Kidney capillary endothelial cell (primary cell): Measurements from ENCODE around the gene HSD11B1L.
"Not testable (repeated sequence)": the region's sequence is repeated elsewhere in the genome, so short reads cannot be mapped to it uniquely, and the experiment has no call there.

Experiments
- DNase-seq: peaks from one replicate; pipeline ENCODE4 v3.0.0-alpha.2; 2018; ENCODE audit warnings: low spot score

Gene HSD11B1L

DNA sequence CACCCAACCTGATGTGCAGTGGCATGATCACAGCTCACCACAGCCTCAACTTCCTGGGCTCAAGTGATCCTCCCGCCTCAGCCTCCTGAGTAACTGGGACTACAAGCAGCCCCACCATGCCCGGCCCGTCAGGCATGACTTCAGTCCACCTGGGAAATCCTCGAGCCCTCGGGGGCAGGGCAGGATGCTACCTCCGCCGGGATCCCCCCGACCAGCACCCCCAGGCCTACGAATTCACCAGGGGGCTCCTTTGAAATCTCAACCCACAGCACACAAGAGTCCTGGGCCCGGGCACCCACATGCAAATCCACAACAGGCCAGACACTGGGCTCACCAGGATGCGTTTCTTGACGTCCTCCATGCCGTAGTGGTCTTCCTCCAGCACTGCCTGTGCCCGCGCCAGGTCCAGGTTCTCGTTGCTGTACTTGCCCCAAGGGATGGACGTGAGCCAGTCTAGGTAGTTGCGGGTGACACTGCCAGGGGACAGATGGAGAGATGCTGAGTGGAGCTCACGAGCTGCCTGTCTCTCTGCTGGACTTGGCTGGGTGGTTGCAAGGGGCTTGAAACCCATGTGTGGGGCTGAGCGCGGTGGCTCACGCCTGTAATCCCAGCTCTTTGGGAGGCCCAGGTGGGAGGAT is 19.7 kb downstream of the HSD11B1L start:
- DNase-seq, result no peak

DNA sequence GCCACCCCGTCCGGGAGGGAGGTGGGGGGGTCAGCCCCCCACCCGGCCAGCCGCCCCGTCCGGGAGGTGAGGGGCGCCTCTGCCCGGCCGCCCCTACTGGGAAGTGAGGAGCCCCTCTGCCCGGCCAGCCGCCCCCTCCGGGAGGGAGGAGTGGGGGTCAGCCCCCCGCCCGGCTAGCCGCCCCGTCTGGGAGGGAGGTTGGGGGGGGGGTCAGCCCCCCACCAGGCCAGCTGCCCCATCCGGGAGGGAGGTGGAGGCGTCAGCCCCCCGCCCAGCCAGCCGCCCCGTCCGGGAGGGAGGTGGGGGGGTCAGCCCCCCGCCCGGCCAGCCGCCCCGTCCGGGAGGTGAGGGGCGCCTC is 21.2 kb downstream of the HSD11B1L start:
- not testable (repeated sequence) for DNase-seq

DNA sequence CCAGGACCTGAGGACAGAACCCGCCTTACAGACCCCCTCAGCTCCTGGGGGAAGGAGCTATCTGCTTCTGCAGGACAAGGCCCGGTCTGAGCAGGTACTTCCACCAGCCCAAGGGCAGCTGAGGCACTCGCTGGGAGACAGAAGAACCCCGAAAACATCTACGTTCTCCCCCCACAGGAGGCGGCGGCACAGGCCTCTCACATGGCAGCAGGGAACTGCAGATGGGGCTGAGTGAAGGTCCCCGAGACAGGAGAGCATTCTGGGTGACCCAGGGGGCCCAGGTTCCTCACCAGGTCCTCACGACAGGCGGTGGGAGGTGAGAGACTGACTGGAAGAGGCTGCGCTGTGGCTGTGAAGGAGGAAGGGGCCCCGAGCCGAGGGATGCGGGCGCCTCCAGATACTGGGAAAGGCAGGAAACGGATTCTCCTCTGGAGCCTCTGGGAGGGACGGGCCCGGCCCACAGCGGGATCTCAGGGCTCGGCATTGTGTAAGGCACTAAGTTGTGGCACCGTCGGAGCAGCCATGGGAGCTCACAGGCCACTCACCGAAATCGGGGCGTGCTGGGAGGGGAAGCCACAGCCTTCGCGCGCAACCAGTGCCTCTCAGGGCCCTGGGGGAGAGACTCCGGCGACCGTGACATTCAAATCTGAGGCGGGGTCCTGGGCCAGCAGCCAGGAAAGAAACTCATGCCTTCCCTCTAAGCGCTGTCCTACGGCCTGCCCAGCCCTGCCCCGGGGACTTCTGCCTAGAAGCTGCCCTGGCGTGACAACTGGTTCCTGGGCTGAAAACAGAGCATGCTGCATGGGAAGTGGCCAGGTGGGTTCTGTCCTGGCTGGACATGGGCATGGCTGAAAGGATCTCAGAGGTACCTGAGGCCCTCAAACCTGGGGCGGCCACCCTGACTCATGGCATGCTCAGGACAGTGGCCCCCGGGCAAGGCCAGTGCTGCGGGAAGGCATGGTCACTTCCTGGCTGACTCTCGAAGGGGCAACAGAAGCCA is 23.3 kb downstream of the HSD11B1L start:
- no peak for DNase-seq

DNA sequence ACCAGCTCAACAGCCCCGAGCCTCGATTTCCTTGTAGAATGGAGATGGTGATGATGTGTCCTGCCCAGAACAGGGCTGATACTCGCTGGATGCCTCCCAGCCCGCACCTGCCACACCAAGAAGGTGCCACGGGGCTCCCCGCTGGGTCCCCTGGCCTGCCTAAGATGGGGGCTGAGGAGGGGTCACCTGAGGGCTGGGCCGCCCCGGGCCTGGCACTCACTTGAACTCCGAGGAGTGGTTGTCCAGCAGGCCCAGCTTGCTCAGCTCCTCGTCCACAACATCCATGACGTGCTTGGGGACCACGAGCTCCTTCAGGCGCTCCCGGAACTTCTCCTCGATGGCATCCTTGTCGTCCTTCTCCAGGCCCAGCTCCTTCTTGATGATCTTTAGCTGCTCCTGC is 24.7 kb downstream of the HSD11B1L start:
- no peak for DNase-seq

DNA sequence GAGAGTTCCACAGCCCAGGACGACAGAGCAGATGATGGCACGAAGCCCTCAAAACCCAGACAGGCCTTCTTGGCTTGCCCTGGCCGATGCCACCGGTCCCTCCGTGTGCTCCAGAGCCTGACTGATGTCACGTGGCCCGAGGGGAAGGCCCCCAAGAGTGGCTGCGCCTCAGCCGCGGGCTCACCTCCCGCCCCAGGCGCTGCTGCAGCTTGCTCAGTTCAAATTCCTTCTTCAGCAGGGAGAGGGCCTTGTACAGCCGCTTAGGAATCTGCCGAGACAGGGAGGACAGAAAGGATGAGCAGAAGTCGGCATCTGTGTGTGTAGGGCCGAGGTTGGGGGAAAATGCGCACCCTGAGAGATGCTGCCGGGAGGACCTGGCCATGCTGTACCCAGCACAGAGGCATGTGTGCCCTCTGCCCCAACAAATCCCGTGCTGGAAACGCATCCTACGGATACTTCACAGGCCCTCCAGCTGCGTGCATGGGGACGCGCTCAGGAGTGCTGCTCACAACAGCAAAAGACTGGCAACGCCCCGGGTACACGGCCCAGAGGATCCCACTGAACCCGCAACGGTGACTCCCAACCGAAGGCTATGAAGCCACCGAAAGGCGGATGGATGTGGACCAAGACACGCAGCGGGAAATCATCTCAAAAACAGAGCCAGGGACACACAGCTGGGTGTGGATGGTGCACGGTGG is 26.2 kb downstream of the HSD11B1L start:
- DNase-seq, result no peak

DNA sequence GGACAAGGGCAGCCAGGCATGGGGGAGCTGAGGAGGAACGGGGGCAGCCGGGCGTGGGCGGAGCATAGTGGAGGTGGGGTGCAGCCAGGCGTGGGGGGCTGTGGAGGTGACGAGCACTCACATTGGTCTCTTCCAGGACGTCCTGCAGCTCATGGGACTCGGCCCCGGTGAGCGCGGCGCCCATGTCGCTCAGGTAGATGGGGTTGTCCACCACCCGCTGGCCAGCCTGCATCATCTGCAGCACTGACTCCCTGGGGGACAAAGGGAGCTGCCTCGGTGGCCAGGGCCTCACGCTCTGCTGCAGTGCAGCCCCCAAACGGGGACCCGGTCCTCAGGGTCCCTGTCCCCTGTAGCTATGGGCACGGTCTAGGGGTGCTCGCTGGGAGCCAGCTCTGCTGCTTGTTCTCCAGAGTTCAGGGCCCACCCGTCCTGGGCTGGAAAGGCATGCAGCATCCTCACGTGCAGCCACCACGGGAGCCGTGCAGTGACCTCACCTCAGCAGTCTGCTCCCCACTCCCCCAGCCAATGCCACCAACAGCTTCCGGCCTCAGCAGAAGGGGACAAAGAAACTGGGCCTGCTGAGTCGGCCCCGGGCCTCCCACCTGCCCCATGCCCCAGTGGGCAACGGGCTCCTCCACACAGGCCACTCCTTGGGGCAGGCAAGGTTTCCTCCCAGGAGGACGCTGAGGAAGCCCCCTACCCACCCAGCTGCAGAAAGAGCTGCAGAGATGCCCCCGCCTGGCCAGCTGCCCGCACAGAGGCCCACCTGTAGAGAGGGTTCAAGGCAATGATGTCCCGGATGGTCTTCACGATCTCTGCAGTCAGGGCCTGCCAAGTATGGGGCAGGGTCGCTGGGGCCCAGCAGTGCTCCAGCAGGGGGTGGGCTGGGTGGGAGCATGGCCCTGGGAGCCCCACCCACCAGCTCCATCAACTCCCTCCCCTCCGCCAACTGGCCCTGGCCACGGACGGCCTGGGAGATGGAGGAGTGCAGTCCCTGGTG is 27.0 kb downstream of the HSD11B1L start:
- DNase-seq, result no peak

DNA sequence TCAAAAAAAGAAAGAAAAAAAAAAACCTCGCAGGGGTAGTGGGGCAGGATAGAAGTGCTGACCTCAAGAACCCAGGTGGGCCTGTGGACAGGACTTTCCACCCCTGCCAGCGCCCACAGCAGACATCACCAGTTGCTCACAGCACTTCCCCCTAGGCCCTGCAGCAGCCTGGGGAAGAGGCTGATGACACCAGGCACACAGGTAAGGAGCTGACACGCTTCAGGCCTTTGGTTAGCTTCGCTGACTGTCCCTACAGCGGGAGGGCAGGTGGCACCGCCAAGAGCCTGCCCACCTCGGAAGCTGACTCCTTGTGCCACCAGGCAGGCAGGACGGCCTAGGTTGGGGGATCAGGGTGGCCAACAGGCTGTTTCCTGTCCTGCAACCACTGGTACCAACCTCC is 30.2 kb downstream of the HSD11B1L start:
- DNase-seq, result no peak

DNA sequence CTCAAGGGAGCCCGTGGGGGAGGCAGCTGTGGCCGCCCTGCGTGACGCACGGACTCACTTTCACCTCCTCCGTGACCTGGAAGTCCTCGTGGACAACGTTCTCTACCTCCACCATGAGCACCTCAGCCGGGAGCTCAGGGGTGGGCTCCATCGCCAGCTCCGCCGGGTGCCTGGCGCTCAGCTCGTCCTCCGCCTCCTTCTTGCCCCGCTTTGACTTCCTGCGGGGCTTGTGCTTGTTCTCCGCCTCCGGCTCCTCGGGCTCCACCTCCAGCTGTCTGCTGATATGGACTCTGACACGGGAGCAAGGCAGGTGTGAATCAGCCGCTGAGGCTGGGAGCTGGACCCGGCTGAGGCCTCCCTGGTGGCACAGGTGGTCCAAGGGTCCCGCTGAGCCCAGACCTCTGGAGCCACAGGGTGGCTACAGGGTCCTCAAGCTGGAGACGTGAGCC is 30.9 kb downstream of the HSD11B1L start:
- no peak for DNase-seq

DNA sequence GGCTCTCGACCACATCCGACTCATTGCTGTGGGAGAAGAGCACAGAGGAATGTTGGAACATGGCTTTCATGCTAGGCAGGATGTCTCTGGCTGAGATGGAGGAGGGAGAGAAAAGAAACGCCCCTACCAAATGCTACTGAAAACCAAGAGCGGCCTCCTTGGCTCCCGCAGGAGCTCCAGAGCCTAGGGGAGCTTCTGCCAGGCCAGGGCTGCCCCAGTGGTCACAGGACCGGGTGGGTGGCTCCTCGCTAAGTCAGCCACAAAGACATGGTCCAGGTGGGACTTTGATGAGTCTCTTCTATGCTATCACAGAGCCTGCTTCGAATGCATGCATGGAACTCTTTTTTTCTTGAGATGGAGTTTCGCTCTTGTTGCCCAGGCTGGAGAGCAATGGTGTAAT is 32.4 kb downstream of the HSD11B1L start:
- DNase-seq, result no peak

DNA sequence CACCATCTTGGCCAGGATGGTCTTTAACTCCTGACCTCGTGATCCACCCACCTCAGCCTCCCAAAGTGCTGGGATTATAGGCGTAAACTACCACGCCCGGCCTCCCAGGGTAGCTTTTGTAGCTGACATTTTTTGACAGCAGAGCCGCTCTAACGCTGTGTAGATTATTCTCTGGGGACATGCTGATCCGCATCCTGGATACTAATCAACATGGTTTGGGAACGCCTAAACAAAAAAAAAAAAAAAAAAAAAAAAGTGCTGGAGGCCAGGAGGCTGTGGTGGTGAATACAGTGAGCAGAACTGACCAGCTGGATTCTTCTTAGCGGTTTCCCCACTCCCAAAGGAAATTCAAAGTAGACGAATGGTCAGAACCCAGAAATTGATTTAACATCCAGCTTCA is 34.0 kb downstream of the HSD11B1L start:
- no peak for DNase-seq

DNA sequence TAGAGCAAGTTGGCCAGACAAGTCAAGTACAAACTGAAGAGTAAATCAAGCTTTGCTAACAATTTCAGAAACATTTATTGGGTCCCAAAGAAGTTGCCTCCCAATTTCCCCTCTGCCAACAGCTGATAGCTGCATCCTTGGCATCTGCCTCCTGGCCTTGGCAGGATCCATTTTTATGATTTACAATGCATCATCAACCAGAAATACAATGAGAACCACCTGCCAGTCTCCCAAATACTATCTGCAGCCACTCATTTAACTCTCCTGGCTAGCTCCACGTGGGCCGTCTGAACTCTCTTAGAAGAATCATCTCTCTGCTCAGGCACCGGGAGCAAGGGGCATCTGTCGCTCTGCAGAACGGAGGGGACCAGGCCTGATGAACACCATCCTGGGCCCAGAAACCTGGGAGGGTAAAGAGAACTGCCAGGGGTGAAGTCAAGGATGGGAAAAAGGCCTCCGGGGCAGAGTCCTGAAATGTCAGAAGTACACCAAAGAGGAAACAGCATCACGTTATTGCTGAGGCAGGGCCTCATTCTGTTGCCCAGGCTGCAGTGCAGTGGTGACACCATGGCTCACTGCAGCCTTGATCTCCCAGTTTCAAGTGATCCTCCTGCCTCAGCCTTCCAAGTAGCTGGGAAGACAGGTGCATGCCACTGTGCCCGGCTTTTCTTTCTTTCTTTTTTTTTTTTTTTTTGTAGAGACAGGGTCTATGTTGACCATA is 36.5 kb downstream of the HSD11B1L start:
- DNase-seq, result no peak

DNA sequence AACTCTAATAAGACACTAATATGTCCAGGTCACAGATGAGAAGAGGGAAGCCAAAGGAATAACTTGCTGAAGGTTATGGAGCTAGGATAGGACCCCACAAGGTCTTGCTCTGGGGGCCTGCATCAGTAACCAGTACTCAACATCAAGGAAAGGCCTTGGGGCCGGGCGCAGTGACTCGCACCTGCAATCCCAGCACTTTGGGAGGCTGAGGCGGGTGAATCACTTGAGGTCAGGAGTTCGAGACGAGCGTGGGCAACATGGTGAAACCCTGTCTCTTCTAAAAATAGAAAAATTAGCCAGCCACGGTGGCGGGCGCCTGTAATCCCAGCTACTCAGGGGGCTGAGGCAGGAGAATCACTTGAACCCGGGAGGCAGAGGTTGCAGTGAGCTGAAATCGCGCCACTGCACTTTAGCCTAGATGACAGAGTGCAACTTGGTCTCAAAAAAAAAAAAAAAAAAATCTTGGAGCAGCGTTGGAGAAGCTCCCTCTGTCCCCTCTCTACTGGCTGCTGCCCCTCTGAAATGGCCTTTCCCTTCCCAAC is 37.3 kb downstream of the HSD11B1L start:
- DNase-seq, result no peak

DNA sequence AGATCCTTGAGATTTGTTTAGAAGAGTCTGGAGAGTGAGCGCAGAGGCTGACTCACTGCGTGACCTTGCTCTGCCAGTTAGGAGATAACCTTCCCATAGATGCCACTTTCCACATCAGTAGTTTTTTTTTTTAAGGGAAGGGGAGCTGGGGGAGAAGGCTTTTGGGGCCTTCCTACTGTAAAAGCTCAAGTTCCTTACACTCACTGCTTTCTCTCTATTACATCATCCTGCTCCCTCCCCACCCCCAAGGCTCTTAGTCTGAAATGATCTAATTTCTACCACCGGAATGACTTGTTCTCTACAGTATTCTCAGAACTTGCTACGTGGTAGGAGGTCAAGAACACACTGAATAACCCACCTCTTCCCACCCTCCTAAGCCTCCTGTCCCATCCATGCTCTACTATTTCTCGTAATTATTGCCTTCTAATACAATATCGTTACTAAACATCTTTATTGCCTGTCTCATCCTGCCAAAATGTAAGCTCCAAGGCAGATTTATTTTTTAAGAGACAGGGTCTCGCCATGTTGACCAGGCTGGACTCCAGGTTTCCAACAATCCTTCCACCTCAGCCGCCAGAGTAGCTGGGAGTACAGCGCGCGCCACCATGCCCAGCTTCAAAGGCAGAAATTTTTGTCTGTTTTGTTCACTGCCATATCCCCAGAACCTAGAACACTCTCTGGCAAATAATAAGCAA is 37.9 kb downstream of the HSD11B1L start:
- peak; percentile 49 for DNase-seq

DNA sequence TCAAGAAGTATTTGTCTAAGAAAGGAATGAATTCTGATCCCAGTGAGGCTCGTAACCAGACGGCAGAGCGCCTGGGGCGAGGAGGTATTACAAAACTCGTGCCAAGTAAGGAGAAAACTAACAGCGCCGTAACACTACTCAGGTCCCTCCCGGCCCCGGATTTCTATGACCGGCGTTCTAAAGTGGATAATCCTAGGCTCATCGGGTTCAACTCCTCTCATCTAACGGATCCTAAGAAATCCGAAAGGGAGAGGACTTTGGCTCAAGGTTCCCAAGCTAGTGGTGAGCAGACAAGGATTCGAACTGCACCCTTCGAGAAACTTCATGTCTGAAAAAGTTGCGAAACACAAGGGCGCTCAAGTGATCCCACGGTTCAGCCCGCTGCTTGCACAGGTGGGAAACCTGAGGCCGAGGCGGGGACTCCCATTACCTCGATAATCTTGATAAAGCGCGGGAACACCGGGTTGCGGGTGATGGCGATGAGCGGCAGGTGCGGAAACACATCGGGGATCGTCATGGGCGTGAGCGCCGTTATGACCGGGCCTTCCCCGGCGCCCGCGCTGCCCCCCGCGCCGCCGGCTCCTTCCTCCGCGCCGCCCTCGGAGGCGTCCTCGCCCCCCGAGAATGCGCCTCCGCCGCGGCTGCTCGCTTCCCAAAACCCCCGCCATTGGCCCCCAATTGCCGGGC is 38.6 kb downstream of the HSD11B1L start:
- peak; percentile 7 for DNase-seq

DNA sequence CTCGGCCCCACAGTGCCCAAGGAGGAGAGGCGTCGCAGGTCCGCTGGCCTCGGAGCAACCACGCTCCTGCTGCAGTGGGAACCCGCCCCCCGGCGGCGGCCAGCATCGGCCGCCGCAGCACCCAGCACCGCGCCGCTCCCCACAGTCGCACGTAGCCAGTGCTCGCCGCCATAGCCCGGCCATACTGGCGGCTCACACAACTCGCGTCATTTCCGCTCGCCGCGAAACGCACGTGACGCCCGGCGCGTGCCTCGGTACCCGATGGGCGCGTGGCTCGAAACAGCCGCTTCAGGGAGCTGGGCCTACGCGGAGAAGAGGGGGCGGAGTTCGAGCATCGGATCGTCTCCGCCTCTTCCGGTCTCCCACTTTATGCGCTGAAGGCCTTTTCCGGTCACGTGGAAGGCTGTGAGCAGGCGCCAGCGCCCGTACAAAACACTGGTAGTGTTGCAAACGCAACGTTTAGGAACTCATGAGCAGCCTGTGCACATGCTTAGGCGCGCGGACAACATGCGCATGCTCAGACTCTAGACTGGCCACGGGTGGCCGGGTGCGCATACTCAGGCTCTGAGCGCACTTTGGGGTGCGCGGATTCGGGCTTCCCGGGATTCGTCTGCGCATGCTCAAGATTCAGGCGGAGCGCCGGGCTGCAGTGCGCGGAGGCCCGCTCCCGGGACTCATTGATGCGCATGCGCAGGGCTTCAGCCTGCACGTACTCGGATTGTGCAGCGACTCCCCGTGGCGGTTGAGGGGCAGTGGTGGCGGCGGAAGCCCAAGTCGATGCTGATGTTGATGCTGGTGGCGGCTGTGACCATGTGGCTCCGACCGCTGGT is 39.3 kb downstream of the HSD11B1L start, which contains the start of the genes CATSPERD and LONP1:
CATSPERD (plus strand) TSS at position 677 of the 830 bp plus-strand sequence; CDS start at position 778, 101 bp downstream.
LONP1 (minus strand) TSS at position 186 of the 830 bp plus-strand sequence; CDS start at position 172, 14 bp downstream.
- peak; percentile 98 for DNase-seq

DNA sequence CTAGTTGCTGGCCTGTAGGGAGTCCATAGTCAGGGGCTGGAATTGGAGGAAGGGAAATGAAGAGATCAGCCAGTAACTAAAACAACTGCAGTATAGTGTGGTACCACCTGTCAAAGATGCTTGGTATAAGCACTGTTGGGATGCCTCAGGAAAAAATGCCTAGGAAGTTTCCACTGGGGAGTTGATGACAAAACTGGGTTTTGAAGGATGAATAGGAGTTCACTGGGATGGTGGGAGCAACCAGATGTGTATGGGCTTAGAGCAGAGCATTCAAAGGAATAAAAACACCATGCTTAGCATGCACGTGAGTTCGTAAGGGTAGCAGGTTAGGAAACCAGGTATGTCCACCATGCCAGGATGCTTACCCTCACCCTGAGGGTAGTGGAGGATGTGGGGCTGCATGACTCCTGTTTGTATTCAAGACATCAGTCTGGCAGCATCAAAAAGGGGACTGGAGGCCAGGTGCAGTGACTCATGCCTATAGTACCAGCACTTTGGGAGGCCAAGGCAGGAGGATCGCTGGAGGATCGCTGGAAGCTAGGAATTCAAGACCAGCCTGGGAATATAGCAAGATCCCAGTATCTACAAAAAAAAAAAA is 46.7 kb downstream of the HSD11B1L start:
- no peak for DNase-seq

DNA sequence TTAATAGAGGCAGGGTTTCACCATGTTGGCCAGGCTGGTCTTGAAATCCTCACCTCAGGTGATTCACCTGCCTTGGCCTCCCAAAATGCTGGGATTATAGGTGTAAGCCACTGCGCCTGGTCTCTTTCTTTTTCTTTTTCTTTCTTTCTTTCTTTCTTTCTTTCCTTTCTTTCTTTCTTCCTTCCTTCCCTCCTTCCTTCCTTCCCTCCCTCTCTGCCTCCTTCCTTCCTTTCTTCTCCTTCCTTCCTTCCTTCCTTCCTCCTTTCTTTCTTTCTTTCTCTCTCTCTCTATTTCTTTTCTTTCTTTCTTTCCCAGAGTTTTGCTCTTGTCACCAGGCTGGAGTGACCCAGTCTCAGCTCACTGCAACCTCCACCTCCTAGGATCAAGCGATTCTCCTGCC is 52.3 kb downstream of the HSD11B1L start:
- DNase-seq, result not testable (repeated sequence)
